Mesodermal cell (in vitro differentiated cells): ENCODE data around the gene AACS.

Experiments
- H3K27ac ChIP-seq: 2 replicates; pipeline ENCODE4 v1.7.0; 2013; ENCODE audit warnings: mild to moderate bottlenecking, low read depth, low read length, moderate library complexity; ENCODE audit not compliant: severe bottlenecking
- H3K36me3 ChIP-seq: 2 replicates; pipeline ENCODE4 v1.7.1; 2013; ENCODE audit warnings: mild to moderate bottlenecking, low read length, moderate library complexity; ENCODE audit not compliant: control insufficient read depth, insufficient read depth
- H3K4me1 ChIP-seq: one replicate; pipeline ENCODE4 v1.7.1; 2013; ENCODE audit warnings: mild to moderate bottlenecking, low read length; ENCODE audit not compliant: insufficient read depth, control insufficient read depth, poor library complexity, severe bottlenecking
- H3K4me3 ChIP-seq: 2 replicates; pipeline ENCODE4 v1.7.0; 2013; ENCODE audit warnings: low read length, control low read depth, mild to moderate bottlenecking; ENCODE audit not compliant: insufficient read depth, poor library complexity, severe bottlenecking; ENCODE audit errors: extremely low read depth
- H3K9me3 ChIP-seq: 2 replicates; pipeline ENCODE4 v1.7.1; 2013; ENCODE audit warnings: mild to moderate bottlenecking, low read length, moderate library complexity; ENCODE audit not compliant: control insufficient read depth
- WGBS, 2 experiments: methylation state at CpG; one replicate each; pipeline ENCODE4 v1.1.5; 2013; ENCODE audit warnings: missing lambda C conversion rate in 2 of 2; ENCODE audit not compliant: insufficient coverage in 2 of 2; 5-methylcytosine and 5-hydroxymethylcytosine counted together

AACS gene

GRCh38 chr12:125152463-125152862 is 87.2 kb downstream of the AACS start:
- no peak overlapping the region for H3K4me3 ChIP-seq
- H3K9me3 ChIP-seq = no peaks in the 10 kb centered on the region
- no peak overlapping the region for H3K27ac ChIP-seq
- H3K36me3 ChIP-seq = no peaks in the 10 kb centered on the region
- no peaks in the 10 kb centered on the region for H3K4me1 ChIP-seq
- WGBS, 2 experiments = 81 to 91% methylated on average over 6 of the region's 7 CpGs

- 61 to 90% methylated on average over 4 to 6 of the region's 6 CpGs for WGBS, 2 experiments
- H3K4me3 ChIP-seq = no peak overlapping the region
- no peak overlapping the region for H3K27ac ChIP-seq
- H3K9me3 ChIP-seq = no peaks in the 10 kb centered on the region
- H3K4me1 ChIP-seq = no peaks in the 10 kb centered on the region
- no peaks in the 10 kb centered on the region for H3K36me3 ChIP-seq
Measured at GRCh38 chr12:125155366-125155765, 90.1 kb downstream of the AACS start.

GRCh38 chr12:125157177-125157576 is 91.9 kb downstream of the AACS start:
- H3K36me3 ChIP-seq = no peaks in the 10 kb centered on the region
- H3K4me3 ChIP-seq = no peak overlapping the region
- H3K27ac ChIP-seq = no peak overlapping the region
- H3K4me1 ChIP-seq = no peaks in the 10 kb centered on the region
- H3K9me3 ChIP-seq = no peaks in the 10 kb centered on the region
- 80 to 94% methylated on average over 2 of the region's 3 CpGs for WGBS, 2 experiments

GRCh38 chr12:125159702-125160101 is 94.5 kb downstream of the AACS start:
- H3K4me1 ChIP-seq = no peaks in the 10 kb centered on the region
- H3K27ac ChIP-seq = no peak overlapping the region
- H3K9me3 ChIP-seq = no peaks in the 10 kb centered on the region
- no peaks in the 10 kb centered on the region for H3K36me3 ChIP-seq
- no peak overlapping the region for H3K4me3 ChIP-seq
- WGBS, 2 experiments = 66 to 68% methylated on average over 3 of the region's 3 CpGs

DNA sequence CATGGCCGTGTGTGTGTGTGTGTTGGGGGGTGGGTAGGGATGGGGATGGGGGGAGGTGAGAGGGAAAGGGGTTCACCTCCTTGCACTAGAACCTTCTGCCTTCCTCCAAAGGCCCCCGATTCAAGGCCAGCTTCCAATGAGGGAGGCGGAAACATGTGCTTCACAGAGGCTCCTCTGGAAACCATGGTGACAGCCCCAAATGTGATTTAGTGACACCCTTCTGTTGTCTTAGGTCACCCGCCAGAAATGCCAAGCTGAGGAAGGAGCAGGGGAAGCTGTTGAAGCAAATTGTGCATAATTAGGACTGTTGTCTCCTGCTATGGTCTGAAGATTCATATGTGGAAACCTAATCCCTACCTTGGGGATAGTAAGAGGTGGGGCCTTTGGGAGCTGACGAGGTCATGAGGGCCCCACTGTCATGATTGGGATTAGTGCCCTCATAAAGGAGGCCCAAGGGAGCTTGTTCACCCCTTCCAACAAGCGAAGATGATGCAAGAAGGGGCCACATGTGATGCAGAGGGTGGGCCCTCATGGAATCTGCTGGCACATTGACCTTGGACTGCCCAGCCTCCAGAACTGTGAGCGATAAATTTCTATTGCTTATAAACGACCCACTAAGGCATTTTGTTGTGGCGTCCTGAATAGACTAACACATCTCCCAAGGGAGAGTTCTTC is 95.2 kb downstream of the AACS start:
- H3K36me3 ChIP-seq = no peaks in the 10 kb centered on the region
- no peak overlapping the region for H3K27ac ChIP-seq
- no peaks in the 10 kb centered on the region for H3K9me3 ChIP-seq
- H3K4me3 ChIP-seq = no peak overlapping the region
- no peaks in the 10 kb centered on the region for H3K4me1 ChIP-seq
- 83 to 87% methylated on average over 5 to 6 of the region's 9 CpGs for WGBS, 2 experiments

GRCh38 chr12:125161712-125162022 is 96.4 kb downstream of the AACS start:
- Histone ChIP-seq H3K36me3 (no peaks in the 10 kb centered on the region), H3K4me1 (no peaks in the 10 kb centered on the region), H3K27ac (no peak overlapping the region), H3K4me3 (no peak overlapping the region), H3K9me3 (peaks cover 4% of the 10 kb centered on the region)
- WGBS, 2 experiments = 20% methylated on average over 1 of the region's 2 CpGs; no CpG with 5 or more reads in 1 of the 2 experiments

DNA sequence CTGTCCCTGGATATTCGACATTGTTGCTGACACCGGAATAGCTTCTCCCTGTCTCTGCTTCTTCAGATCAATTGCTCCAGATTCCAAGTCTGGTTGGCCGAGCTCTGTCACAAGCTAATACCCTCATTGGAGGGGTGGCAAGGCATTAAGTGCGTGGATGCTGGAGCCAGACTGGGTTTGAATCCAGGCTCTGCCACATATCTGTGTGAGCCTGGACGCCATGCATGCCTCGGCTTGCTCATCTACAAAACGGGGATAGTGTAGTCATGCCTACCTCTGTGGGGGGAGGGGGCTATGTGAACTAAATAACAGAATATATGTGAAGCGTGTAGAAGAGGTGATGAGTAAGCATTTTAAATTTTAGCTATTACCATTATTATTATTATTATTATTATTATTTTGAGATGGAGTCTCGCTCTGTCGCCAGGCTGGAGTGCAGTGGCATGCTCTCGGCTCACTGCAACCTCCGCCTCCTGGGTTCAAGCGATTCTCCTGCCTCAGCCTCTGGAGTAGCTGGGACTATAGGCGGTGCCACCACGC is 97.3 kb downstream of the AACS start:
- 94 to 95% methylated on average over 8 to 11 of the region's 15 CpGs for WGBS, 2 experiments
- no peaks in the 10 kb centered on the region for H3K36me3 ChIP-seq
- no peaks in the 10 kb centered on the region for H3K4me1 ChIP-seq
- H3K9me3 ChIP-seq = peaks cover 4% of the 10 kb centered on the region
- no peak overlapping the region for H3K27ac ChIP-seq
- no peak overlapping the region for H3K4me3 ChIP-seq

- Histone ChIP-seq H3K4me1 (no peaks in the 10 kb centered on the region), H3K27ac (no peak overlapping the region), H3K36me3 (no peaks in the 10 kb centered on the region), H3K9me3 (peaks cover 4% of the 10 kb centered on the region), H3K4me3 (no peak overlapping the region)
- WGBS, 2 experiments = 92 to 98% methylated on average over 5 to 7 of the region's 12 CpGs
Measured at GRCh38 chr12:125163148-125163547, 97.9 kb downstream of the AACS start.

DNA sequence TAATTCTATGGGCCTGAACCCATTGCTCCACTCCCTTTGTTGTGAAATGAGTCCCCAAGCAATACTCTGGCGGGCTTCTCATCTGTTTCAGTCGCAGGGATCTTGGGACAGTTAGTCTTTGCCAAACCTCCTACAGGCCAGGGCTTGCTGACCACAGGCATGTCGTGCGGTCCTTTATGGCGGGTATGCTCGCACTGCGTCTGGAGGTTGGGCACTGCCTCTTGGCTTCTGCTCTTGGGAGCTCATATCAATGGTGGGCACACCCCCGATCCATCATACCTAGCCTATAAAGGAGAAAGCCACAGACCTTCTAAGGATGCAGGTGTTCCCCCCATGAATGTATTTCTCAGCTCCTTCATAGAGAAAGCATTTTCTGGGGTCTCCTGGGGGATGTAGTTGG is 99.3 kb downstream of the AACS start:
- Histone ChIP-seq H3K4me1 (no peaks in the 10 kb centered on the region), H3K4me3 (no peak overlapping the region), H3K9me3 (peaks cover 4% of the 10 kb centered on the region), H3K36me3 (no peaks in the 10 kb centered on the region), H3K27ac (no peak overlapping the region)
- 85% methylated on average over 7 to 8 of the region's 8 CpGs for WGBS, 2 experiments

DNA sequence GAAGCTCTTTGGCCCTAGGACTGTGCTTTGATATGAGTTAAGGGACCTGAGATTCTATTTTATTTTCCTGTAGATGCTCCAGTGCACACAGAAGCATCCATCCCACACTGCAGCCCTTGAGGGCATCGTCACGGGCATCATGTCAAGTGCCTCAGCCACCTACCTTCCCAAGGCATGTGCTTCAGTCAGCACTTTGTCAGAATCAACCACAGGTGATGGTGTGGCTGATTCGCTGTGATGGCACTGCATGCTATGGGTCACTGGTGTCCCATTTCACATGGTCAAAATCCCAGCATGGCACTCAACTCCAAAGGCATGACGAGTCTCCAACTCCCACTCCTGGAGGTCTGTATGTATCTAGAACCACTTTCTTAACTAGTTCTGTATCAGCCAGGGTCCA is 100.8 kb downstream of the AACS start:
- Histone ChIP-seq H3K4me1 (no peaks in the 10 kb centered on the region), H3K36me3 (no peaks in the 10 kb centered on the region), H3K9me3 (peaks cover 4% of the 10 kb centered on the region), H3K4me3 (no peak overlapping the region), H3K27ac (no peak overlapping the region)
- 71 to 98% methylated on average over 2 to 4 of the region's 4 CpGs for WGBS, 2 experiments

DNA sequence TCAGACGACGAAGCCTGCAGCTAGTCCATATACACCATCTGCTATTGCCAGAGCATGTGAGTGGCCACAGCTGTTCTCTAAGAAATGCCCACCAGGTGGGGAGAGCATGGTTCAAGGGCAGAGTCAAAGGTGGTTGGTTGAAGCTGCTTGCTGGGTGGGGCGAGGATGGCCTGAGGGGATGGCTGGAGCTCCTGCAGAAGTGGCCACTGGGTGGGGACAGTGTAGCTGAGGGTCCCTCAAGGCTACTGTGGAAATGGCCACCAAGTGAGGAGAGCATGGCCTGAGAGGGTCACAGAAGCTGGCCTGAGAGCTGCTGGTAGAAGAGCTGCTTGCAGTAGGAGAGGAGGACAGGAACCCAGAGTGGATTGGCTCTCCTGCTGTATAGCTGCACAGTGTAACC is 102.4 kb downstream of the AACS start:
- Histone ChIP-seq H3K9me3 (peaks cover 4% of the 10 kb centered on the region), H3K4me3 (no peak overlapping the region), H3K4me1 (no peaks in the 10 kb centered on the region), H3K36me3 (no peaks in the 10 kb centered on the region), H3K27ac (no peak overlapping the region)
- whole genome bisulfite sequencing, 2 experiments = 92 to 100% methylated on average over 2 to 3 of the region's 3 CpGs
